GM12878 (cell line): ENCODE results near the gene OR13J1. TPM values are rescaled to one million over a fixed set of nuclear protein-coding genes. Genes with fewer than 3 reads are reported as not detected.

Source experiments
- ATAC-seq: fragments of 200-7000 bp; cut with Tn5 transposase; 3 replicates; pipeline ENCODE4 v1.9.1; 2020; ENCODE audit warnings: mild to moderate bottlenecking, moderate library complexity
- BruUV-seq: library from RNA; stranded (reverse); fragments of 400-500 nt; replicated peaks from 2 replicates; lab custom pipeline; 2021; lab: Mats Ljungman, UMichigan
- CTCF ChIA-PET: fragments of 300-600 bp; sonication (Branson Sonifier 250); formaldehyde crosslinking; extraction: SDS; loops from one replicate; lab custom pipeline; 2021; ENCODE audit warnings: inconsistent platforms; lab: Yijun Ruan, JAX
- POLR2A ChIA-PET: fragments of 350-600 bp; formaldehyde crosslinking; extraction: SDS; loops from one replicate; lab custom pipeline; 2021; ENCODE audit warnings: inconsistent platforms; lab: Charles Lee
- RAD21 ChIA-PET: fragments of 300-600 bp; sonication (Branson Sonifier 250); formaldehyde crosslinking; loops from one replicate; lab custom pipeline; 2023; ENCODE audit warnings: antibody characterized with exemption; ENCODE audit not compliant: unreplicated experiment; lab: Charles Lee
- SMC1A ChIA-PET: fragments of 300-600 bp; sonication (Branson Sonifier 250); formaldehyde crosslinking; loops from one replicate; lab custom pipeline; 2023; ENCODE audit not compliant: unreplicated experiment, uncharacterized antibody; lab: Charles Lee
- DNase-seq: peaks from one replicate; pipeline ENCODE4 v3.0.0-alpha.2; 2011; ENCODE audit warnings: low read depth, low spot score
- FAIRE-seq: peaks from 3 replicates; lab custom pipeline; 2011; peaks lifted over from hg19 to GRCh38; lab: Jason Lieb, UNC
- H2AFZ ChIP-seq: 2 replicates; pipeline ENCODE4 v1.6.0; 2011; ENCODE audit warnings: low read depth, low read length, control low read depth; ENCODE audit not compliant: control insufficient read depth
- H3K27ac ChIP-seq: 2 replicates; pipeline ENCODE4 v1.5.1; 2011; ENCODE audit warnings: control low read depth; ENCODE audit not compliant: control insufficient read depth, insufficient read depth
- H3K27me3 ChIP-seq, 2 experiments: replicated peaks in 1 of 2; 2 replicates each; pipeline versions ENCODE4 v1.6.0 to v1.6.1; 2011; ENCODE audit warnings: low read length in 1 of 2; ENCODE audit not compliant: control insufficient read depth in 2 of 2, insufficient read depth in 2 of 2
- H3K36me3 ChIP-seq, 2 experiments: 2 replicates each; pipeline ENCODE4 v1.5.1; 2011; ENCODE audit warnings: low read length in 1 of 2; ENCODE audit not compliant: control insufficient read depth in 2 of 2, insufficient read depth in 2 of 2
- H3K4me1 ChIP-seq: 2 replicates; pipeline ENCODE4 v1.6.1; 2011; ENCODE audit warnings: mild to moderate bottlenecking, low read length, moderate library complexity, mixed read lengths; ENCODE audit not compliant: control insufficient read depth, insufficient read depth
- H3K4me2 ChIP-seq: 2 replicates; pipeline ENCODE4 v1.6.0; 2011; ENCODE audit warnings: control low read depth; ENCODE audit not compliant: control insufficient read depth, insufficient read depth
- H3K4me3 ChIP-seq: fragments of 200-600 bp; sonication (generic); 2 replicates; pipeline ENCODE4 v1.5.1; 2016
- H3K79me2 ChIP-seq: 2 replicates; pipeline ENCODE4 v1.6.0; 2011; ENCODE audit warnings: low read length; ENCODE audit not compliant: control insufficient read depth, insufficient read depth
- H3K9ac ChIP-seq: 2 replicates; pipeline ENCODE4 v1.8.0; 2011; ENCODE audit warnings: low read length, control low read depth, mixed read lengths; ENCODE audit not compliant: control insufficient read depth, insufficient read depth
- H3K9me3 ChIP-seq: replicated peaks from 3 replicates; pipeline ENCODE4 v1.5.1; 2011; ENCODE audit warnings: mild to moderate bottlenecking, low read length; ENCODE audit not compliant: control insufficient read depth, insufficient read depth
- H4K20me1 ChIP-seq: 2 replicates; pipeline ENCODE4 v1.6.0; 2011; ENCODE audit not compliant: control insufficient read depth, insufficient read depth
- CHD4 ChIP-seq: fragments of 200-600 bp; sonication (generic); IDR thresholded peaks from 2 replicates; pipeline ENCODE4 v1.6.1; 2016; ENCODE audit warnings: mild to moderate bottlenecking
- EED ChIP-seq: sonication (generic); IDR thresholded peaks from 2 replicates; pipeline ENCODE4 v1.6.1; 2016; ENCODE audit warnings: antibody characterized with exemption, low read depth
- HDGF ChIP-seq: fragments of 450-650 bp; IDR thresholded peaks from 2 replicates; pipeline ENCODE4 v1.6.1; 2016; ENCODE audit warnings: antibody characterized with exemption
- IKZF1 ChIP-seq: fragments of 450-650 bp; conservative IDR thresholded peaks from 2 replicates; pipeline ENCODE4 v1.6.1; 2017; ENCODE audit warnings: antibody characterized with exemption, mild to moderate bottlenecking
- POLR2AphosphoS2 ChIP-seq: IDR thresholded peaks from 2 replicates; pipeline ENCODE4 v1.6.1; 2011; ENCODE audit warnings: low read depth, mild to moderate bottlenecking, low read length, improper control_type of control experiment, moderate library complexity
- RAD51 ChIP-seq: fragments of 450-650 bp; IDR thresholded peaks from 2 replicates; pipeline ENCODE4 v1.6.1; 2016; ENCODE audit warnings: moderate library complexity, mild to moderate bottlenecking, inconsistent platforms
- TAF1 ChIP-seq: IDR thresholded peaks from 2 replicates; pipeline ENCODE4 v1.6.1; 2011; ENCODE audit warnings: mild to moderate bottlenecking, low read depth, low read length, borderline replicate concordance
- WGBS: methylation state at CpG from one replicate; pipeline ENCODE4 v1.1.6; 2016; ENCODE audit warnings: low lambda C conversion rate; ENCODE audit not compliant: insufficient replicate concordance, insufficient coverage; ENCODE audit errors: missing lambda C conversion rate; 5-methylcytosine and 5-hydroxymethylcytosine counted together
- in situ Hi-C: fragments of 300-500 bp; cut with MboI; formaldehyde crosslinking; loops from 9 replicates; pipeline ENCODE4 v1.14.3; 2018; ENCODE audit warnings: mixed read lengths
- intact Hi-C: fragments of 100-400 bp; cut with micrococcal nuclease; formaldehyde crosslinking; loops from one replicate; pipeline ENCODE4 v1.14.2; 2022; ENCODE audit not compliant: unreplicated experiment
- polyA plus RNA-seq, 11 experiments: library from polyadenylated mRNA; depleted of rRNA in 4 of 11; unstranded in 6 of 11; stranded (reverse) in 5 of 11; fragments of >200 nt; fragmentation: Nextera tagmentation in 4 of 11; fragmentation: Illumina TruSeq in 1 of 11; extraction: Ambion mirVana in 4 of 11; extraction: Trizol in 1 of 11; gene quantifications; 1 replicate in 1 of 11; 2 replicates in 10 of 11; pipeline versions ENCODE4 v1.2.1 to v1.2.3, GENCODE V29; 2011 to 2016; ENCODE audit warnings: inconsistent platforms in 2 of 11, missing spikeins in 2 of 11, low read depth in 1 of 11
- total RNA-seq, 4 experiments: library from RNA; depleted of rRNA in 3 of 4; stranded (reverse); fragments of >200 nt in 3 of 4; fragmentation: Illumina TruSeq in 1 of 4; extraction: Trizol in 1 of 4; gene quantifications; 2 replicates each; pipeline versions ENCODE4 v1.2.1 to v1.2.3, GENCODE V29; 2013 to 2021
- TF ChIP-seq, protein P1 (sequence below): fragments of 450-650 bp; IDR thresholded peaks from 2 replicates; pipeline ENCODE4 v1.6.1; 2017; ENCODE audit warnings: mild to moderate bottlenecking

OR13J1 gene
- total and polyA plus RNA-seq, 10 of the 15 experiments (the other 5 are each of a cell fraction or from before 2014, with no cell fraction given) = not detected

DNA sequence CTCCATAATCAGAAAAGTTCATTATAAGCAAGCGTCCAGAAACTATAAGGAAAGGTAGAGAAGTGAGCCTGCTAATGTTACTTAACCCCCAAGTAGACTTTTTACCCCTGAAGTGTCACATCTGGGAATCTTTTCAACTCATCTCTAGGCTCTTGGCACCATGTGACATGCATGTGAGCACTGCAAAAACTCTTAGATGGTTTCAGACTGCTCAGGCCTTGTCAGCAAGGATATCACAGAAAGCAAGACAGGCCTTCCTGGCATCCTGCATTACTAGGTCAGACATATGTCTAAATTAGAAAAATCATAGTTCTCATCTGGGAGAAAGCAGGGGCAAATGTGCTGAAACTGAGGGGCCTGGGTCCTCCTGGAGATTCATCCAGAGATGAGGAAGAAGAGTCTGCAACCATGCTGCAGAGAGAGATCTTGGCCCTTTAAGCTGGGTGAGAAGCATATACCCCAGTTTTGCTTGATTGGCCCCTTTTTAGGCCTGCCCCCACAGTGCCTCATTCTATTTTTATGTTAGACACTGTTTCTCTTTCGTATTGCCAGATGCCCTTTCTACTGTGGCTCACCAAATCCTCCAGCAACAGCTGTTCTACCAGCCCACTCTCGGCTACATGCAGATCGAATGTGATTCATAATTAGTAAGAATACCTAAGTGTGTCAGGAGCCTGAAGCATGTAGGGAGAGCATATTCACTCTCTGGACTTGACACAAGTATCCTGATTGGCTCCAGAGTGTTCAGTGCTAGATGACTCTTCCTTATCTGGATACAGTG lies 22.2 kb downstream of the OR13J1 start (continued):
- TF ChIP-seq, protein P1, sequence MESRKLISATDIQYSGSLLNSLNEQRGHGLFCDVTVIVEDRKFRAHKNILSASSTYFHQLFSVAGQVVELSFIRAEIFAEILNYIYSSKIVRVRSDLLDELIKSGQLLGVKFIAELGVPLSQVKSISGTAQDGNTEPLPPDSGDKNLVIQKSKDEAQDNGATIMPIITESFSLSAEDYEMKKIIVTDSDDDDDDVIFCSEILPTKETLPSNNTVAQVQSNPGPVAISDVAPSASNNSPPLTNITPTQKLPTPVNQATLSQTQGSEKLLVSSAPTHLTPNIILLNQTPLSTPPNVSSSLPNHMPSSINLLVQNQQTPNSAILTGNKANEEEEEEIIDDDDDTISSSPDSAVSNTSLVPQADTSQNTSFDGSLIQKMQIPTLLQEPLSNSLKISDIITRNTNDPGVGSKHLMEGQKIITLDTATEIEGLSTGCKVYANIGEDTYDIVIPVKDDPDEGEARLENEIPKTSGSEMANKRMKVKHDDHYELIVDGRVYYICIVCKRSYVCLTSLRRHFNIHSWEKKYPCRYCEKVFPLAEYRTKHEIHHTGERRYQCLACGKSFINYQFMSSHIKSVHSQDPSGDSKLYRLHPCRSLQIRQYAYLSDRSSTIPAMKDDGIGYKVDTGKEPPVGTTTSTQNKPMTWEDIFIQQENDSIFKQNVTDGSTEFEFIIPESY = no peak
- TF ChIP-seq POLR2AphosphoS2 = no peak
- TF ChIP-seq, all 136 proteins: peak for 33

DNA sequence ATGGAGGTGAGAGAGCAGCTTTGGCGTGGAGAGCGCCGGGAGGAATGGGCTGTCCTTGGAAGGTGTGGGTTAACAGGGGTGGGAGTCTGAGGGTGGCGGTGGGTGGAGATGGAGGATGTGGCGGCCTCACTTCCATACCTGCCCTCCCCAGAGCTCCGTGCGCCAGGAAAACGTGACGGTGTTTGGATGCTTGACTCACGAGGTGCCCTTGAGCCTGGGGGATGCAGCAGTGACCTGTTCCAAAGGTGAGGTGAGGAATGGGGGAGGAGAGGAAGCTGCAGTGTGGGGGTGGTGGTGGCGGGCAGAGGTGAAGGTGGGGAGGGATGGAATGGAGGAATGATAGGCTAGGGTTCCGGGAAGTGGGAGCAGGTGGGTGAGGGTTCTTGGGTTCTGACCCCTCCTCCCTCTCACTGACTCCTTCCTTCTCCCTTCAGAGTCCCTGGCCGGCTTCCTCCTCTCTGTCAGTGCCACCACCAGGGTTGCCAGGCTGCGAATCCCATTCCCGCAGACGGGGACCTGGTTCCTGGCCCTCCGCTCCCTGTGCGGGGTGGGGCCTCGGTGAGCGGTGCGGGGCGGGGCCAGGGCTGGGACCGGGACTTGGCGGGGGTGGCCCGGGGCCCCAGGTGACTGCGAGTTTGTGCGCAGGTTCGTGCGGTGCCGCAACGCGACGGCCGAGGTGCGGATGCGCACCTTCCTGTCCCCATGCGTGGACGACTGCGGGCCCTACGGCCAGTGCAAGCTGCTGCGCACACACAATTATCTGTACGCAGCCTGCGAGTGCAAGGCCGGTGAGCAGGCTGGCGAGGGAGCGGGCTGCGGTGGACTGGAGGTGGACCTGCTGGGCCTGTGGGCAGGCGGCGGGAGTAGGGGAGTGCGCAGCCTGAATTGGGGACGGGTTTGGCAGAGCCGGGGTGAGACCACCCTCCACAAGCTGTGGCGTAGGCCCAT lies 24.1 kb downstream of the OR13J1 start:
- no TSS peak for BruUV-seq
- in situ Hi-C loops (no loop called here), intact Hi-C loops (no loop called here)
- DNase-seq = no peak
- SMC1A ChIA-PET = interaction anchor here (0.8 to 7.9 kb wide), 6 partner anchors 10 to 36 kb away, joined by 3 to 118 read pairs (median 9); no protein-coding TSS in a partner anchor
- no peaks in the 10 kb centered on the region for H3K9me3 ChIP-seq
- H3K4me3 ChIP-seq = no peak overlapping the region
- peak overlapping the region; percentile 57 for H2AFZ ChIP-seq
- peak overlapping the region; percentile 77 for H3K27ac ChIP-seq
- POLR2A ChIA-PET = interaction anchor here (0.6 to 8.0 kb wide), 5 partner anchors 13 to 707 kb away, joined by 4 to 80 read pairs (median 5); partner anchors contain the start of genes FAM221B, HINT2 and TMEM8B
- peaks cover 72% of the 10 kb centered on the region for H3K4me1 ChIP-seq
- 0 out of 2 replicates have a peak overlapping the region, but pooled peaks have one; percentile 3 for H3K9ac ChIP-seq
- FAIRE-seq = no peak
- H3K27me3 ChIP-seq = no peaks in the 10 kb centered on the region
- CTCF ChIA-PET = interaction anchor here (1.1 to 5.4 kb wide), 11 partner anchors 9 to 237 kb away, joined by 3 to 49 read pairs (median 6); partner anchors contain the start of gene HINT2
- H3K4me2 ChIP-seq = peak overlapping the region; percentile 57
- H4K20me1 ChIP-seq = no peaks in the 10 kb centered on the region
- ATAC-seq = no peak
- 95% methylated on average over 42 of the region's 53 CpGs for WGBS
- H3K36me3 ChIP-seq = no peaks in the 10 kb centered on the region
- H3K79me2 ChIP-seq = no peaks in the 10 kb centered on the region
- TF ChIP-seq EED (0 out of 2 replicates have a peak, but pooled peaks have one; percentile 19), HDGF (peak; percentile 81; the same call in 1 of the 2 replicates), CHD4 (no peak), IKZF1 (no peak), RAD51 (no peak), TAF1 (no peak)
- RAD21 ChIA-PET = interaction anchor here (0.5 to 4.7 kb wide), 6 partner anchors 12 to 1720 kb away, joined by 3 to 41 read pairs (median 6); partner anchors contain the start of genes SPAG8 and TMEM8B
